ENCODE results near the gene FASLG. TPM values are rescaled to one million over a fixed set of nuclear protein-coding genes. Genes with fewer than 3 reads are reported as not detected.
"Not testable (repeated sequence)": the region's sequence is repeated elsewhere in the genome, so short reads cannot be mapped to it uniquely, and the experiment has no call there.

FASLG gene
- not detected in 2 replicates for total RNA-seq (2012; rRNA removed)

- H3K4me2 ChIP-seq (ENCODE audit: low read length) = no peak within 1 kb of the TSS
- H3K4me1 ChIP-seq (ENCODE audit: control insufficient read depth, insufficient read depth, low read length) = peaks cover 17% of the 10 kb centered on the region
- no peak within 1 kb of the TSS for H3K9ac ChIP-seq (ENCODE audit: low read depth, low read length)
- H3K4me3 ChIP-seq (ENCODE audit: low read length) = no peak within 1 kb of the TSS
- H3K27me3 ChIP-seq (ENCODE audit: control insufficient read depth, insufficient read depth, low read length) = no peaks in the 10 kb centered on the region
- H3K36me3 ChIP-seq (ENCODE audit: insufficient read depth, low read length) = no peaks in the 10 kb centered on the region
- H3K9me3 ChIP-seq (replicated peaks; ENCODE audit: low read length) = no peaks in the 10 kb centered on the region
Measured at GRCh38 chr1:172658871-172659453, at the start of gene FASLG. FASLG (plus strand) TSS chr1:172659103; CDS start chr1:172659202, 99 bp downstream.

- Histone ChIP-seq H3K4me3 (ENCODE audit: low read length) (no peak overlapping the region), H3K9ac (ENCODE audit: low read depth, low read length) (no peak overlapping the region), H3K9me3 (replicated peaks; ENCODE audit: low read length) (no peaks in the 10 kb centered on the region), H3K36me3 (ENCODE audit: insufficient read depth, low read length) (peaks cover 12% of the 10 kb centered on the region), H3K4me1 (ENCODE audit: control insufficient read depth, insufficient read depth, low read length) (peaks cover 5% of the 10 kb centered on the region), H3K4me2 (ENCODE audit: low read length) (no peak overlapping the region), H3K27me3 (ENCODE audit: control insufficient read depth, insufficient read depth, low read length) (no peaks in the 10 kb centered on the region)
Measured at GRCh38 chr1:172609528-172609927, 49.4 kb upstream of the FASLG start.

GRCh38 chr1:172612478-172612877 lies 46.4 kb upstream of the FASLG start:
- Histone ChIP-seq H3K9ac (ENCODE audit: low read depth, low read length) (no peak overlapping the region), H3K4me3 (ENCODE audit: low read length) (no peak overlapping the region), H3K4me1 (ENCODE audit: control insufficient read depth, insufficient read depth, low read length) (peaks cover under 1% of the 10 kb centered on the region), H3K4me2 (ENCODE audit: low read length) (no peak overlapping the region), H3K27me3 (ENCODE audit: control insufficient read depth, insufficient read depth, low read length) (no peaks in the 10 kb centered on the region), H3K36me3 (ENCODE audit: insufficient read depth, low read length) (peaks cover 12% of the 10 kb centered on the region), H3K9me3 (replicated peaks; ENCODE audit: low read length) (peaks cover 6% of the 10 kb centered on the region)

GRCh38 chr1:172613294-172613693 lies 45.6 kb upstream of the FASLG start:
- H3K9me3 ChIP-seq (replicated peaks; ENCODE audit: low read length) = peaks cover 9% of the 10 kb centered on the region
- no peaks in the 10 kb centered on the region for H3K27me3 ChIP-seq (ENCODE audit: control insufficient read depth, insufficient read depth, low read length)
- H3K9ac ChIP-seq (ENCODE audit: low read depth, low read length) = no peak overlapping the region
- H3K4me1 ChIP-seq (ENCODE audit: control insufficient read depth, insufficient read depth, low read length) = no peaks in the 10 kb centered on the region
- H3K4me2 ChIP-seq (ENCODE audit: low read length) = no peak overlapping the region
- peaks cover 12% of the 10 kb centered on the region for H3K36me3 ChIP-seq (ENCODE audit: insufficient read depth, low read length)
- H3K4me3 ChIP-seq (ENCODE audit: low read length) = no peak overlapping the region

- no peak overlapping the region for H3K9ac ChIP-seq (ENCODE audit: low read depth, low read length)
- H3K4me1 ChIP-seq (ENCODE audit: control insufficient read depth, insufficient read depth, low read length) = no peaks in the 10 kb centered on the region
- no peak overlapping the region for H3K4me2 ChIP-seq (ENCODE audit: low read length)
- no peaks in the 10 kb centered on the region for H3K27me3 ChIP-seq (ENCODE audit: control insufficient read depth, insufficient read depth, low read length)
- no peaks in the 10 kb centered on the region for H3K36me3 ChIP-seq (ENCODE audit: insufficient read depth, low read length)
- H3K9me3 ChIP-seq (replicated peaks; ENCODE audit: low read length) = peaks cover 14% of the 10 kb centered on the region
- H3K4me3 ChIP-seq (ENCODE audit: low read length) = no peak overlapping the region
Measured at GRCh38 chr1:172616195-172616594, 42.7 kb upstream of the FASLG start.

GRCh38 chr1:172616636-172617035 lies 42.3 kb upstream of the FASLG start:
- Histone ChIP-seq H3K36me3 (ENCODE audit: insufficient read depth, low read length) (no peaks in the 10 kb centered on the region), H3K27me3 (ENCODE audit: control insufficient read depth, insufficient read depth, low read length) (no peaks in the 10 kb centered on the region), H3K9ac (ENCODE audit: low read depth, low read length) (no peak overlapping the region), H3K9me3 (replicated peaks; ENCODE audit: low read length) (peaks cover 14% of the 10 kb centered on the region), H3K4me3 (ENCODE audit: low read length) (no peak overlapping the region), H3K4me1 (ENCODE audit: control insufficient read depth, insufficient read depth, low read length) (no peaks in the 10 kb centered on the region), H3K4me2 (ENCODE audit: low read length) (no peak overlapping the region)

GRCh38 chr1:172620603-172621002 lies 38.3 kb upstream of the FASLG start:
- not testable (repeated sequence) for H3K36me3 ChIP-seq (ENCODE audit: insufficient read depth, low read length); H3K4me1 ChIP-seq (ENCODE audit: control insufficient read depth, insufficient read depth, low read length); H3K4me2 ChIP-seq (ENCODE audit: low read length); H3K27me3 ChIP-seq (ENCODE audit: control insufficient read depth, insufficient read depth, low read length); H3K9ac ChIP-seq (ENCODE audit: low read depth, low read length); H3K4me3 ChIP-seq (ENCODE audit: low read length)
- H3K9me3 ChIP-seq (replicated peaks; ENCODE audit: low read length) = peaks cover 14% of the 10 kb centered on the region

GRCh38 chr1:172622541-172622940 lies 36.4 kb upstream of the FASLG start:
- H3K27me3 ChIP-seq (ENCODE audit: control insufficient read depth, insufficient read depth, low read length) = no peaks in the 10 kb centered on the region
- H3K9me3 ChIP-seq (replicated peaks; ENCODE audit: low read length) = peaks cover 8% of the 10 kb centered on the region
- H3K4me2 ChIP-seq (ENCODE audit: low read length) = no peak overlapping the region
- H3K36me3 ChIP-seq (ENCODE audit: insufficient read depth, low read length) = no peaks in the 10 kb centered on the region
- H3K4me3 ChIP-seq (ENCODE audit: low read length) = no peak overlapping the region
- no peak overlapping the region for H3K9ac ChIP-seq (ENCODE audit: low read depth, low read length)
- no peaks in the 10 kb centered on the region for H3K4me1 ChIP-seq (ENCODE audit: control insufficient read depth, insufficient read depth, low read length)

- no peak overlapping the region for H3K4me2 ChIP-seq (ENCODE audit: low read length)
- no peaks in the 10 kb centered on the region for H3K27me3 ChIP-seq (ENCODE audit: control insufficient read depth, insufficient read depth, low read length)
- H3K4me3 ChIP-seq (ENCODE audit: low read length) = no peak overlapping the region
- H3K4me1 ChIP-seq (ENCODE audit: control insufficient read depth, insufficient read depth, low read length) = no peaks in the 10 kb centered on the region
- H3K9ac ChIP-seq (ENCODE audit: low read depth, low read length) = no peak overlapping the region
- H3K36me3 ChIP-seq (ENCODE audit: insufficient read depth, low read length) = no peaks in the 10 kb centered on the region
- H3K9me3 ChIP-seq (replicated peaks; ENCODE audit: low read length) = peaks cover 5% of the 10 kb centered on the region
Measured at GRCh38 chr1:172623748-172624147, 35.2 kb upstream of the FASLG start.

- H3K4me3 ChIP-seq (ENCODE audit: low read length) = no peak overlapping the region
- no peaks in the 10 kb centered on the region for H3K27me3 ChIP-seq (ENCODE audit: control insufficient read depth, insufficient read depth, low read length)
- H3K9ac ChIP-seq (ENCODE audit: low read depth, low read length) = no peak overlapping the region
- H3K4me2 ChIP-seq (ENCODE audit: low read length) = no peak overlapping the region
- H3K4me1 ChIP-seq (ENCODE audit: control insufficient read depth, insufficient read depth, low read length) = peaks cover 18% of the 10 kb centered on the region
- H3K36me3 ChIP-seq (ENCODE audit: insufficient read depth, low read length) = no peaks in the 10 kb centered on the region
- no peaks in the 10 kb centered on the region for H3K9me3 ChIP-seq (replicated peaks; ENCODE audit: low read length)
Measured at GRCh38 chr1:172626845-172627244, 32.1 kb upstream of the FASLG start.

- Histone ChIP-seq H3K4me1 (ENCODE audit: control insufficient read depth, insufficient read depth, low read length) (peaks cover 18% of the 10 kb centered on the region), H3K36me3 (ENCODE audit: insufficient read depth, low read length) (no peaks in the 10 kb centered on the region), H3K9ac (ENCODE audit: low read depth, low read length) (no peak overlapping the region), H3K27me3 (ENCODE audit: control insufficient read depth, insufficient read depth, low read length) (no peaks in the 10 kb centered on the region), H3K9me3 (replicated peaks; ENCODE audit: low read length) (no peaks in the 10 kb centered on the region), H3K4me3 (ENCODE audit: low read length) (no peak overlapping the region), H3K4me2 (ENCODE audit: low read length) (no peak overlapping the region)
Measured at GRCh38 chr1:172627702-172628101, 31.2 kb upstream of the FASLG start.

- H3K9ac ChIP-seq (ENCODE audit: low read depth, low read length) = no peak overlapping the region
- H3K36me3 ChIP-seq (ENCODE audit: insufficient read depth, low read length) = no peaks in the 10 kb centered on the region
- H3K4me1 ChIP-seq (ENCODE audit: control insufficient read depth, insufficient read depth, low read length) = peaks cover 18% of the 10 kb centered on the region
- no peaks in the 10 kb centered on the region for H3K27me3 ChIP-seq (ENCODE audit: control insufficient read depth, insufficient read depth, low read length)
- H3K4me2 ChIP-seq (ENCODE audit: low read length) = no peak overlapping the region
- H3K9me3 ChIP-seq (replicated peaks; ENCODE audit: low read length) = no peaks in the 10 kb centered on the region
- H3K4me3 ChIP-seq (ENCODE audit: low read length) = no peak overlapping the region
Measured at GRCh38 chr1:172628401-172628800, 30.5 kb upstream of the FASLG start.
